ENCODE results near the gene ERBB4. TPM values are rescaled to one million over a fixed set of nuclear protein-coding genes. Genes with fewer than 3 reads are reported as not detected.

ERBB4 gene
- total and polyA plus RNA-seq, 7 donors, result 0.07 to 7.5 (median 2.0) TPM

GRCh38 chr2:212454149-212454548, 84.5 kb downstream of the ERBB4 start:
- WGBS, 3 donors, result 89 to 96% (median 92%) methylated on average over 3 of the region's 3 CpGs
- TF ChIP-seq, protein P1, sequence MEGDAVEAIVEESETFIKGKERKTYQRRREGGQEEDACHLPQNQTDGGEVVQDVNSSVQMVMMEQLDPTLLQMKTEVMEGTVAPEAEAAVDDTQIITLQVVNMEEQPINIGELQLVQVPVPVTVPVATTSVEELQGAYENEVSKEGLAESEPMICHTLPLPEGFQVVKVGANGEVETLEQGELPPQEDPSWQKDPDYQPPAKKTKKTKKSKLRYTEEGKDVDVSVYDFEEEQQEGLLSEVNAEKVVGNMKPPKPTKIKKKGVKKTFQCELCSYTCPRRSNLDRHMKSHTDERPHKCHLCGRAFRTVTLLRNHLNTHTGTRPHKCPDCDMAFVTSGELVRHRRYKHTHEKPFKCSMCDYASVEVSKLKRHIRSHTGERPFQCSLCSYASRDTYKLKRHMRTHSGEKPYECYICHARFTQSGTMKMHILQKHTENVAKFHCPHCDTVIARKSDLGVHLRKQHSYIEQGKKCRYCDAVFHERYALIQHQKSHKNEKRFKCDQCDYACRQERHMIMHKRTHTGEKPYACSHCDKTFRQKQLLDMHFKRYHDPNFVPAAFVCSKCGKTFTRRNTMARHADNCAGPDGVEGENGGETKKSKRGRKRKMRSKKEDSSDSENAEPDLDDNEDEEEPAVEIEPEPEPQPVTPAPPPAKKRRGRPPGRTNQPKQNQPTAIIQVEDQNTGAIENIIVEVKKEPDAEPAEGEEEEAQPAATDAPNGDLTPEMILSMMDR (IDR thresholded peaks at IDR 0.05), result no peak
- Histone ChIP-seq H3K4me1 (peaks cover 12% of the 10 kb centered on the region), H3K27ac (no peak overlapping the region), H3K27me3 (ENCODE audit: insufficient read depth in 3 of 3, low read length in 2 of 3) (no peaks in the 10 kb centered on the region), H3K9me3 (no peaks in the 10 kb centered on the region), H3K36me3 (ENCODE audit: insufficient read depth in 1 of 2, low read depth in 1 of 2) (no peaks in the 10 kb centered on the region), H3K4me3 (no peak overlapping the region)
- ATAC-seq (no peak), DNase-seq (no peak)
- intact Hi-C loops (cut with DNase I), result no loop called here

DNA sequence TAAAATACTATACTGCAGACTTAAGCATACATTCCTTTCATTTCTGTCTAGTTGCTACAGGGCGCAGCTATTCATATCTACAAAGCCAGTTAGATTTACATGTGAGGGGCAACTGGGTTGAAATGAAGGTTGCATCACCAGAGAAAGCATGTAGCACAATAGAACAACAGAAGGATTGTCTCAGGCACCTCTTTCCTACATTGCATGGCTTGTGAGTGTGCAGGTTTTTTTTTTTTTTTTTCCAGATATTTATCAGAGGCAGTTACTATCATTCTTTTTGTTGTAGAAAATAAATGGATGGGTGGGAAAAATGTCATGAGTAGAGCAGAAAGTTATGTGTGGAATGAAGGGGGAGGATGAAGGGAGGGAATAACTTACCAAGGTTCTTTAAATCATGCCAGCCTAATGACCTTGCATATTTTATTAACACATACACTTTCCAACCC, 86.8 kb downstream of the ERBB4 start:
- ATAC-seq, result peak in 1 of 4 donors; percentile 19
- H3K4me3 ChIP-seq, result no peak overlapping the region
- 27 to 52% (median 38%) methylated on average over 1 of the region's 1 CpG for WGBS, 3 donors
- H3K4me1 ChIP-seq, result peaks cover 12% of the 10 kb centered on the region
- no peaks in the 10 kb centered on the region for H3K27me3 ChIP-seq (ENCODE audit: insufficient read depth in 3 of 3, low read length in 2 of 3)
- H3K9me3 ChIP-seq, result no peaks in the 10 kb centered on the region
- intact Hi-C loops (cut with DNase I), result no loop called here
- no peak for DNase-seq
- TF ChIP-seq, protein P1 (IDR thresholded peaks at IDR 0.05), result no peak
- H3K36me3 ChIP-seq (ENCODE audit: insufficient read depth in 1 of 2, low read depth in 1 of 2), result no peaks in the 10 kb centered on the region
- no peak overlapping the region for H3K27ac ChIP-seq

GRCh38 chr2:212448698-212449097, 89.9 kb downstream of the ERBB4 start:
- H3K9me3 ChIP-seq, result no peaks in the 10 kb centered on the region
- ATAC-seq (no peak), DNase-seq (no peak)
- no peaks in the 10 kb centered on the region for H3K36me3 ChIP-seq (ENCODE audit: insufficient read depth in 1 of 2, low read depth in 1 of 2)
- no peak overlapping the region for H3K4me3 ChIP-seq
- H3K27me3 ChIP-seq (ENCODE audit: insufficient read depth in 3 of 3, low read length in 2 of 3), result no peaks in the 10 kb centered on the region
- WGBS, 3 donors, result 86 to 97% (median 91%) methylated on average over 1 of the region's 1 CpG
- intact Hi-C loops (cut with DNase I), result no loop called here
- peaks cover 12% of the 10 kb centered on the region for H3K4me1 ChIP-seq
- TF ChIP-seq, protein P1 (IDR thresholded peaks at IDR 0.05), result no peak
- no peak overlapping the region for H3K27ac ChIP-seq

- no peaks in the 10 kb centered on the region for H3K4me1 ChIP-seq
- TF ChIP-seq, protein P1 (IDR thresholded peaks at IDR 0.05), result no peak
- ATAC-seq, result no peak
- no peak for DNase-seq
- WGBS, 3 donors, result 85 to 91% (median 87%) methylated on average over 4 of the region's 4 CpGs
- H3K4me3 ChIP-seq, result no peak overlapping the region
- H3K9me3 ChIP-seq, result peaks cover 3% of the 10 kb centered on the region
- no peaks in the 10 kb centered on the region for H3K36me3 ChIP-seq (ENCODE audit: insufficient read depth in 1 of 2, low read depth in 1 of 2)
- no peaks in the 10 kb centered on the region for H3K27me3 ChIP-seq (ENCODE audit: insufficient read depth in 3 of 3, low read length in 2 of 3)
- no peak overlapping the region for H3K27ac ChIP-seq
- intact Hi-C loops (cut with DNase I), result no loop called here
Observed at GRCh38 chr2:212441821-212442220, 96.8 kb downstream of the ERBB4 start.

- Histone ChIP-seq H3K27me3 (ENCODE audit: insufficient read depth in 3 of 3, low read length in 2 of 3) (no peaks in the 10 kb centered on the region), H3K9me3 (peaks cover 3% of the 10 kb centered on the region), H3K36me3 (ENCODE audit: insufficient read depth in 1 of 2, low read depth in 1 of 2) (no peaks in the 10 kb centered on the region), H3K4me3 (no peak overlapping the region), H3K4me1 (no peaks in the 10 kb centered on the region), H3K27ac (no peak overlapping the region)
- TF ChIP-seq, protein P1 (IDR thresholded peaks at IDR 0.05), result no peak
- WGBS, 3 donors, result 86 to 100% (median 89%) methylated on average over 1 of the region's 1 CpG
- ATAC-seq (no peak), DNase-seq (no peak)
- intact Hi-C loops (cut with DNase I), result no loop called here
Observed at GRCh38 chr2:212441141-212441540, 97.5 kb downstream of the ERBB4 start.
